GM13977 (cell line): ENCODE measurements around the gene ITPKC.

Experiments
- DNase-seq: peaks from one replicate; pipeline ENCODE4 v3.0.0; 2012; ENCODE audit warnings: low spot score
- CTCF ChIP-seq: IDR thresholded peaks from 2 replicates; pipeline ENCODE4 v1.5.1; 2012; ENCODE audit warnings: mild to moderate bottlenecking, control low read depth; ENCODE audit not compliant: insufficient read depth; ENCODE audit errors: extremely low read depth, missing control alignments
- in situ Hi-C: fragments of 300-500 bp; cut with MboI; formaldehyde crosslinking; loops from one replicate; pipeline ENCODE4 v1.12.0; 2022; ENCODE audit warnings: low sequenced_read_pairs, low pct_unique_long_range_greater_than_20kb, mixed read lengths, inconsistent platforms; ENCODE audit not compliant: unreplicated experiment

The ITPKC gene

GRCh38 chr19:40702337-40703012, 14.4 kb upstream of the ITPKC start:
- no peak for TF ChIP-seq CTCF
- no peak for DNase-seq
- in situ Hi-C loops: no loop called here

GRCh38 chr19:40703029-40703755, 13.7 kb upstream of the ITPKC start:
- in situ Hi-C loops: no loop called here
- no peak for TF ChIP-seq CTCF
- DNase-seq: no peak

- in situ Hi-C loops: no loop called here
- no peak for TF ChIP-seq CTCF
- no peak for DNase-seq
Measured at GRCh38 chr19:40704491-40705361, 12.2 kb upstream of the ITPKC start.

GRCh38 chr19:40705362-40705651, 11.6 kb upstream of the ITPKC start:
- TF ChIP-seq CTCF: no peak
- in situ Hi-C loops: no loop called here
- no peak for DNase-seq

- in situ Hi-C loops: no loop called here
- no peak for TF ChIP-seq CTCF
- DNase-seq: no peak
Measured at GRCh38 chr19:40705950-40706619, 10.8 kb upstream of the ITPKC start.

- DNase-seq: no peak
- in situ Hi-C loops: no loop called here
- no peak for TF ChIP-seq CTCF
Measured at GRCh38 chr19:40707615-40708014, 9.3 kb upstream of the ITPKC start.
